ENCODE measurements around the gene RHBDD2. TPM values are rescaled to one million over a fixed set of nuclear protein-coding genes. Genes with fewer than 3 reads are reported as not detected.

RHBDD2 gene
- total RNA-seq, 1 donor, result 27.5 TPM

DNA sequence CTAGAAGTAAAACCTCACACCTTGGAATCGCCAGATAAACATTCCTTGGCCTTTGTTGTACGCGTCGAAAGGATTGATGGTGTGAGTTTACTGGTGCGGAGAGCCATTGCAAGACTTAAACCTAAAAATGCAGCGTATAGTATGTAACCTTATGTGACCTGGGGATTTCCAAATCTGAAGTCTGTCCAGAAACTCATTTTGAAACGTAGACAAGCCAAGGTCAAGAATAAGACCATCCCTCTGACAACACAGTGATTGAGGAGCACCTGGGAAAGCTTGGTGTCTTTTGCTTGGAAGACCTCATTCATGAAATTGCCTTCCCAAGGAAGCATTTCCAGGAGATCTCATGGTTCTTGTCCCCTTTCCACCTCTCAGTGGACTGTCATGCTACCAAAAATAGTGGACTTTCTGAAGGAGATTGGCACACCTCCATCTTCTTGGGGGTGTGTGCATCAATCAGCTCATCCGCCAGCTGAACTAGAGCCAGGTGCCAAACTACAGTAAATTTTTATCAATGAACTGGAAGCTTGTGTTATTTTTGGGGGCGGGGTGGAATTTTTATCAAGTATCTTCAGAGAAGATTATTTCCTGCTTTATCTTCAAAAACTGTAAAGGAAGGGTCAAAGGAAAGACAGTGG is 44.3 kb downstream of the RHBDD2 start:
- peaks cover 66% of the 10 kb centered on the region for H3K79me2 ChIP-seq (ENCODE audit: insufficient read depth, low read length)
- peaks cover 40% of the 10 kb centered on the region for H4K20me1 ChIP-seq (ENCODE audit: insufficient read depth, low read length)
- DNase-seq (ENCODE audit: insufficient read length, low spot score, missing footprints), result no peak
- H3K36me3 ChIP-seq (ENCODE audit: insufficient read depth, low read length), result peaks cover 3% of the 10 kb centered on the region
- no peak overlapping the region for H3K4me2 ChIP-seq (ENCODE audit: insufficient read depth, low read length)
- no peaks in the 10 kb centered on the region for H3K4me1 ChIP-seq (ENCODE audit: insufficient read depth, low read length)
- no peak overlapping the region for H2AFZ ChIP-seq (ENCODE audit: low read length)
- H3K9me3 ChIP-seq (ENCODE audit: low read depth, low read length), result no peaks in the 10 kb centered on the region
- no peak overlapping the region for H3K27ac ChIP-seq (ENCODE audit: low read depth, low read length)
- TF ChIP-seq, protein P1, sequence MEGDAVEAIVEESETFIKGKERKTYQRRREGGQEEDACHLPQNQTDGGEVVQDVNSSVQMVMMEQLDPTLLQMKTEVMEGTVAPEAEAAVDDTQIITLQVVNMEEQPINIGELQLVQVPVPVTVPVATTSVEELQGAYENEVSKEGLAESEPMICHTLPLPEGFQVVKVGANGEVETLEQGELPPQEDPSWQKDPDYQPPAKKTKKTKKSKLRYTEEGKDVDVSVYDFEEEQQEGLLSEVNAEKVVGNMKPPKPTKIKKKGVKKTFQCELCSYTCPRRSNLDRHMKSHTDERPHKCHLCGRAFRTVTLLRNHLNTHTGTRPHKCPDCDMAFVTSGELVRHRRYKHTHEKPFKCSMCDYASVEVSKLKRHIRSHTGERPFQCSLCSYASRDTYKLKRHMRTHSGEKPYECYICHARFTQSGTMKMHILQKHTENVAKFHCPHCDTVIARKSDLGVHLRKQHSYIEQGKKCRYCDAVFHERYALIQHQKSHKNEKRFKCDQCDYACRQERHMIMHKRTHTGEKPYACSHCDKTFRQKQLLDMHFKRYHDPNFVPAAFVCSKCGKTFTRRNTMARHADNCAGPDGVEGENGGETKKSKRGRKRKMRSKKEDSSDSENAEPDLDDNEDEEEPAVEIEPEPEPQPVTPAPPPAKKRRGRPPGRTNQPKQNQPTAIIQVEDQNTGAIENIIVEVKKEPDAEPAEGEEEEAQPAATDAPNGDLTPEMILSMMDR (IDR thresholded peaks at IDR 0.05; ENCODE audit: extremely low read depth, low read depth, low read length), result no peak
- H3K4me3 ChIP-seq (ENCODE audit: insufficient read depth, low read length), result no peak overlapping the region
- no peaks in the 10 kb centered on the region for H3K27me3 ChIP-seq (ENCODE audit: insufficient read depth, low read length)

GRCh38 chr7:75924256-75924655 is 45.4 kb downstream of the RHBDD2 start:
- peaks cover 43% of the 10 kb centered on the region for H4K20me1 ChIP-seq (ENCODE audit: insufficient read depth, low read length)
- no peak overlapping the region for H3K27ac ChIP-seq (ENCODE audit: low read depth, low read length)
- TF ChIP-seq, protein P1 (IDR thresholded peaks at IDR 0.05; ENCODE audit: extremely low read depth, low read depth, low read length), result no peak
- no peaks in the 10 kb centered on the region for H3K27me3 ChIP-seq (ENCODE audit: insufficient read depth, low read length)
- peaks cover 3% of the 10 kb centered on the region for H3K36me3 ChIP-seq (ENCODE audit: insufficient read depth, low read length)
- peaks cover 59% of the 10 kb centered on the region for H3K79me2 ChIP-seq (ENCODE audit: insufficient read depth, low read length)
- no peak for DNase-seq (ENCODE audit: insufficient read length, low spot score, missing footprints)
- H3K9me3 ChIP-seq (ENCODE audit: low read depth, low read length), result no peaks in the 10 kb centered on the region
- no peak overlapping the region for H3K4me3 ChIP-seq (ENCODE audit: insufficient read depth, low read length)
- no peak overlapping the region for H2AFZ ChIP-seq (ENCODE audit: low read length)
- H3K4me2 ChIP-seq (ENCODE audit: insufficient read depth, low read length), result no peak overlapping the region
- H3K4me1 ChIP-seq (ENCODE audit: insufficient read depth, low read length), result no peaks in the 10 kb centered on the region

GRCh38 chr7:75924889-75925288 is 46.1 kb downstream of the RHBDD2 start:
- Histone ChIP-seq H3K9me3 (ENCODE audit: low read depth, low read length) (no peaks in the 10 kb centered on the region), H3K27me3 (ENCODE audit: insufficient read depth, low read length) (no peaks in the 10 kb centered on the region), H2AFZ (ENCODE audit: low read length) (no peak overlapping the region), H3K36me3 (ENCODE audit: insufficient read depth, low read length) (peaks cover 3% of the 10 kb centered on the region), H3K27ac (ENCODE audit: low read depth, low read length) (no peak overlapping the region), H3K4me3 (ENCODE audit: insufficient read depth, low read length) (no peak overlapping the region), H3K4me2 (ENCODE audit: insufficient read depth, low read length) (no peak overlapping the region), H4K20me1 (ENCODE audit: insufficient read depth, low read length) (peaks cover 40% of the 10 kb centered on the region), H3K4me1 (ENCODE audit: insufficient read depth, low read length) (no peaks in the 10 kb centered on the region), H3K79me2 (ENCODE audit: insufficient read depth, low read length) (peaks cover 59% of the 10 kb centered on the region)
- no peak for DNase-seq (ENCODE audit: insufficient read length, low spot score, missing footprints)
- TF ChIP-seq, protein P1 (IDR thresholded peaks at IDR 0.05; ENCODE audit: extremely low read depth, low read depth, low read length), result no peak

GRCh38 chr7:75925717-75926435 is 47.0 kb downstream of the RHBDD2 start:
- peaks cover 54% of the 10 kb centered on the region for H3K79me2 ChIP-seq (ENCODE audit: insufficient read depth, low read length)
- H4K20me1 ChIP-seq (ENCODE audit: insufficient read depth, low read length), result peaks cover 33% of the 10 kb centered on the region
- TF ChIP-seq, protein P1 (IDR thresholded peaks at IDR 0.05; ENCODE audit: extremely low read depth, low read depth, low read length), result no peak

More at GRCh38 chr7:75925717-75926435, 47.0 kb downstream of the RHBDD2 start:
- Histone ChIP-seq H3K9me3 (ENCODE audit: low read depth, low read length) (no peaks in the 10 kb centered on the region), H3K4me3 (ENCODE audit: insufficient read depth, low read length) (no peak overlapping the region), H2AFZ (ENCODE audit: low read length) (no peak overlapping the region), H3K4me1 (ENCODE audit: insufficient read depth, low read length) (no peaks in the 10 kb centered on the region), H3K36me3 (ENCODE audit: insufficient read depth, low read length) (peaks cover 3% of the 10 kb centered on the region), H3K27ac (ENCODE audit: low read depth, low read length) (no peak overlapping the region), H3K27me3 (ENCODE audit: insufficient read depth, low read length) (no peaks in the 10 kb centered on the region), H3K4me2 (ENCODE audit: insufficient read depth, low read length) (no peak overlapping the region)
- DNase-seq (ENCODE audit: insufficient read length, low spot score, missing footprints), result no peak
